ENCODE results near the gene CFAP299. TPM values are rescaled to one million over a fixed set of nuclear protein-coding genes. Genes with fewer than 3 reads are reported as not detected.

Gene CFAP299
- total RNA-seq: 5.9 and 15.2 TPM in 2 replicates

GRCh38 chr4:80335554-80336358 is at the start of gene CFAP299:
TSS of gene CFAP299 (plus strand) at chr4:80335730.

Other genes starting within 250 kb of the CFAP299 start
- 0.79 and 0.87 TPM in 2 replicates for gene PRDM8, start 138.2 kb upstream of the CFAP299 start, total RNA-seq
- gene FGF5, start 69.1 kb upstream of the CFAP299 start, total RNA-seq: 3.2 and 18.8 TPM in 2 replicates

Data from aortic smooth muscle cell (primary cell).